ENCODE measurements around the gene MACROD2.

GRCh38 chr20:15018966-15019365 is 1023.6 kb downstream of the MACROD2 start:
- no peak for TF ChIP-seq POLR2A (IDR thresholded peaks at IDR 0.05)
- no peak for TF ChIP-seq CTCF (IDR thresholded peaks at IDR 0.05)
